SK-N-SH treated with all-trans-retinoic acid at 6 μM for 48 hours (cell line): ENCODE data around the gene LYPD3.

Experiments
- ATAC-seq: fragments of 200-7000 bp; cut with Tn5 transposase; 3 replicates; pipeline ENCODE4 v1.9.1; 2020; ENCODE audit warnings: mild to moderate bottlenecking, moderate library complexity
- ARNTL ChIP-seq: fragments of 450-650 bp; formaldehyde crosslinking; IDR thresholded peaks from 2 replicates; pipeline ENCODE4 v1.5.0; 2020; ENCODE audit warnings: low read depth, mild to moderate bottlenecking, moderate library complexity, borderline replicate concordance
- BACH2 ChIP-seq: fragments of 250-450 bp; sonication (Bioruptor Pico); IDR thresholded peaks from 2 replicates; pipeline ENCODE4 v1.9.0; 2021; ENCODE audit warnings: mild to moderate bottlenecking, borderline replicate concordance
- CREB5 ChIP-seq: fragments of 250-450 bp; sonication (Bioruptor Pico); IDR thresholded peaks from 2 replicates; pipeline ENCODE4 v1.5.1; 2020; ENCODE audit warnings: low read depth, mild to moderate bottlenecking, moderate library complexity
- CSDC2 ChIP-seq: fragments of 250-450 bp; sonication (Bioruptor Pico); IDR thresholded peaks from 2 replicates; pipeline ENCODE4 v1.5.0; 2020; ENCODE audit warnings: mild to moderate bottlenecking, moderate library complexity
- CSRNP3 ChIP-seq: fragments of 250-450 bp; sonication (Bioruptor Pico); IDR thresholded peaks from 2 replicates; pipeline ENCODE4 v1.5.1; 2021; ENCODE audit warnings: mild to moderate bottlenecking, moderate library complexity
- GLIS3 ChIP-seq: fragments of 250-450 bp; sonication (Bioruptor Pico); IDR thresholded peaks from 2 replicates; pipeline ENCODE4 v1.5.0; 2020; ENCODE audit warnings: mild to moderate bottlenecking, moderate library complexity
- ISL1 ChIP-seq: fragments of 250-450 bp; sonication (Bioruptor Pico); IDR thresholded peaks from 2 replicates; pipeline ENCODE4 v2.1.2; 2022; ENCODE audit warnings: mild to moderate bottlenecking, moderate library complexity
- OSR1 ChIP-seq: fragments of 250-450 bp; sonication (Bioruptor Pico); IDR thresholded peaks from 2 replicates; pipeline ENCODE4 v1.8.0; 2022; ENCODE audit warnings: moderate library complexity, mild to moderate bottlenecking, inconsistent platforms
- POU6F1 ChIP-seq: fragments of 250-450 bp; sonication (Bioruptor Pico); IDR thresholded peaks from 2 replicates; pipeline ENCODE4 v1.8.0; 2021; ENCODE audit warnings: low read depth, mild to moderate bottlenecking, moderate library complexity, borderline replicate concordance
- PPARA ChIP-seq: fragments of 250-450 bp; sonication (Bioruptor Pico); IDR thresholded peaks from 2 replicates; pipeline ENCODE4 v1.5.0; 2020; ENCODE audit warnings: mild to moderate bottlenecking, borderline replicate concordance
- SNAI2 ChIP-seq: fragments of 250-450 bp; sonication (Bioruptor Pico); IDR thresholded peaks from 2 replicates; pipeline ENCODE4 v1.5.0; 2020; ENCODE audit warnings: mild to moderate bottlenecking, moderate library complexity
- TCF4 ChIP-seq: fragments of 250-450 bp; sonication (Bioruptor Pico); IDR thresholded peaks from 2 replicates; pipeline ENCODE4 v1.8.0; 2021; ENCODE audit warnings: mild to moderate bottlenecking, moderate library complexity, borderline replicate concordance
- TOX ChIP-seq: fragments of 250-450 bp; sonication (Bioruptor Pico); IDR thresholded peaks from 2 replicates; pipeline ENCODE4 v1.8.0; 2021; ENCODE audit warnings: mild to moderate bottlenecking, moderate library complexity, borderline replicate concordance
- TSHZ2 ChIP-seq: fragments of 250-450 bp; sonication (Bioruptor Pico); IDR thresholded peaks from 2 replicates; pipeline ENCODE4 v1.5.0; 2020; ENCODE audit warnings: mild to moderate bottlenecking, moderate library complexity
- ZC3H10 ChIP-seq: fragments of 250-450 bp; sonication (Bioruptor Pico); IDR thresholded peaks from 2 replicates; pipeline ENCODE4 v1.5.1; 2021; ENCODE audit warnings: mild to moderate bottlenecking, moderate library complexity
- ZFP3 ChIP-seq: fragments of 250-450 bp; sonication (Bioruptor Pico); IDR thresholded peaks from 2 replicates; pipeline ENCODE4 v1.5.0; 2020; ENCODE audit warnings: mild to moderate bottlenecking, moderate library complexity
- ZFP30 ChIP-seq: fragments of 450-650 bp; formaldehyde crosslinking; IDR thresholded peaks from 2 replicates; pipeline ENCODE4 v1.5.0; 2022; ENCODE audit warnings: mild to moderate bottlenecking, moderate library complexity
- ZNF565 ChIP-seq: fragments of 450-650 bp; formaldehyde crosslinking; conservative IDR thresholded peaks from 2 replicates; pipeline ENCODE4 v1.5.0; 2020; ENCODE audit warnings: low read depth, mild to moderate bottlenecking, moderate library complexity
- ZNF70 ChIP-seq: fragments of 450-650 bp; formaldehyde crosslinking; IDR thresholded peaks from 2 replicates; pipeline ENCODE4 v1.5.0; 2020; ENCODE audit warnings: mild to moderate bottlenecking, moderate library complexity
- ZNF8 ChIP-seq: fragments of 450-650 bp; formaldehyde crosslinking; IDR thresholded peaks from 2 replicates; pipeline ENCODE4 v1.5.0; 2020; ENCODE audit warnings: mild to moderate bottlenecking, moderate library complexity

The LYPD3 gene

GRCh38 chr19:43462785-43463380 lies 2.5 kb downstream of the LYPD3 start:
- ATAC-seq, result no peak
- TF ChIP-seq ZNF70 (CRISPR knock-in tag) (no peak), ARNTL (CRISPR knock-in tag) (no peak), SNAI2 (CRISPR knock-in tag) (no peak), CSDC2 (CRISPR knock-in tag) (no peak), PPARA (no peak), GLIS3 (CRISPR knock-in tag) (no peak), ZFP3 (no peak), ISL1 (CRISPR knock-in tag) (no peak), CSRNP3 (CRISPR knock-in tag) (no peak), TCF4 (CRISPR knock-in tag) (no peak), TOX (CRISPR knock-in tag) (no peak), TSHZ2 (CRISPR knock-in tag) (no peak), POU6F1 (CRISPR knock-in tag) (no peak), ZC3H10 (CRISPR knock-in tag) (no peak), ZNF565 (no peak), OSR1 (no peak)

GRCh38 chr19:43462383-43462782 lies 3.0 kb downstream of the LYPD3 start:
- ATAC-seq, result no peak
- no peak for TF ChIP-seq BACH2 (CRISPR knock-in tag)
- TF ChIP-seq ZFP3, result no peak
- no peak for TF ChIP-seq ARNTL (CRISPR knock-in tag)
- no peak for TF ChIP-seq OSR1
- TF ChIP-seq ZFP30 (CRISPR knock-in tag), result no peak
- TF ChIP-seq TOX (CRISPR knock-in tag), result no peak
- no peak for TF ChIP-seq CSDC2 (CRISPR knock-in tag)
- no peak for TF ChIP-seq CREB5 (CRISPR knock-in tag)

- no peak for ATAC-seq
- TF ChIP-seq ZNF8 (CRISPR knock-in tag), result no peak
- no peak for TF ChIP-seq ZNF565
These were observed 4.1 kb downstream of the LYPD3 start for GRCh38 chr19:43461303-43461702.

GRCh38 chr19:43460362-43461016 lies 4.9 kb downstream of the LYPD3 start:
- ATAC-seq, result no peak
- TF ChIP-seq TCF4 (CRISPR knock-in tag), result no peak
- TF ChIP-seq PPARA, result no peak
- TF ChIP-seq TOX (CRISPR knock-in tag), result no peak
- TF ChIP-seq ZNF565, result no peak
- TF ChIP-seq CREB5 (CRISPR knock-in tag), result no peak
- TF ChIP-seq GLIS3 (CRISPR knock-in tag), result no peak
- no peak for TF ChIP-seq ARNTL (CRISPR knock-in tag)
- no peak for TF ChIP-seq POU6F1 (CRISPR knock-in tag)
- TF ChIP-seq ZNF70 (CRISPR knock-in tag), result no peak
